Gastrocnemius medialis (tissue), 4 donors: Measurements from ENCODE around the gene FBXL13.

Experiments used
- POLR2A ChIP-seq, 2 donors: fragments of 450-650 bp; IDR thresholded peaks; one replicate each; pipeline ENCODE4 v1.6.1; 2017; ENCODE audit warnings: antibody characterized with exemption in 2 of 2, mild to moderate bottlenecking in 2 of 2, moderate library complexity in 2 of 2
- TF ChIP-seq, protein P1 (sequence below), 5 experiments: fragments of 450-650 bp in 3 of 5; fragments of 200-600 bp in 2 of 5; sonication (generic) in 2 of 5; IDR thresholded peaks in 4 of 5; conservative IDR thresholded peaks in 1 of 5; 1 replicate in 4 of 5; 2 replicates in 1 of 5; pipeline ENCODE4 v1.5.1; 2016 to 2019; ENCODE audit warnings: antibody characterized with exemption in 5 of 5, mild to moderate bottlenecking in 3 of 5, moderate library complexity in 3 of 5

DNA sequence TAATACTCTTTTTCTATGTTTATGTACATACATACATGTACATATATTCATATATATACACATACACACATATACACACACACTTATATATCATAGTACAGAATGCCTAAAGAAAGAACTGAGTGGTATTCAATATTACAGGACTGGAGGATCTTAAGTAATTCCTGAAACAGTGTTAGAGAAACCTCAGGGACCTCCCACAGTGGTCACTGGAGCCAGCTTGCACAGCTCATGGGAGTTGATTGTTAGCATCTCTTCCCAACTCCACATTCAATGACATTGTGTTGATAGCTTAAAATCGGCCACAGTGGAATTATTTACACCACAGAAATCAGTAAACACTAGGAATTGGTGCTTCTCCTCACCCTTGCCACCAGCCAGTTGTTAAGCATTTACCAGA lies 155.8 kb downstream of the FBXL13 start:
- TF ChIP-seq, protein P1, sequence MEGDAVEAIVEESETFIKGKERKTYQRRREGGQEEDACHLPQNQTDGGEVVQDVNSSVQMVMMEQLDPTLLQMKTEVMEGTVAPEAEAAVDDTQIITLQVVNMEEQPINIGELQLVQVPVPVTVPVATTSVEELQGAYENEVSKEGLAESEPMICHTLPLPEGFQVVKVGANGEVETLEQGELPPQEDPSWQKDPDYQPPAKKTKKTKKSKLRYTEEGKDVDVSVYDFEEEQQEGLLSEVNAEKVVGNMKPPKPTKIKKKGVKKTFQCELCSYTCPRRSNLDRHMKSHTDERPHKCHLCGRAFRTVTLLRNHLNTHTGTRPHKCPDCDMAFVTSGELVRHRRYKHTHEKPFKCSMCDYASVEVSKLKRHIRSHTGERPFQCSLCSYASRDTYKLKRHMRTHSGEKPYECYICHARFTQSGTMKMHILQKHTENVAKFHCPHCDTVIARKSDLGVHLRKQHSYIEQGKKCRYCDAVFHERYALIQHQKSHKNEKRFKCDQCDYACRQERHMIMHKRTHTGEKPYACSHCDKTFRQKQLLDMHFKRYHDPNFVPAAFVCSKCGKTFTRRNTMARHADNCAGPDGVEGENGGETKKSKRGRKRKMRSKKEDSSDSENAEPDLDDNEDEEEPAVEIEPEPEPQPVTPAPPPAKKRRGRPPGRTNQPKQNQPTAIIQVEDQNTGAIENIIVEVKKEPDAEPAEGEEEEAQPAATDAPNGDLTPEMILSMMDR (IDR thresholded peaks at IDR 0.05 in 4 of 5, conservative IDR thresholded peaks at IDR 0.05 in 1 of 5), result no peak
- TF ChIP-seq POLR2A (IDR thresholded peaks at IDR 0.05), result no peak
